Left ventricle myocardium superior (tissue), 1 donor: ENCODE results near the gene TMEM267. TPM values are rescaled to one million over a fixed set of nuclear protein-coding genes. Genes with fewer than 3 reads are reported as not detected.
"Not testable (repeated sequence)": the region's sequence is repeated elsewhere in the genome, so short reads cannot be mapped to it uniquely, and the experiment has no call there.

Experiments
- ATAC-seq: fragments of 200-7000 bp; cut with Tn5 transposase; one replicate; pipeline ENCODE4 v1.9.1; 2020; ENCODE audit warnings: mild to moderate bottlenecking, moderate library complexity
- DNase-seq: peaks from one replicate; pipeline ENCODE4 v3.0.0-alpha.2; 2020
- intact Hi-C: fragments of 100-400 bp; cut with micrococcal nuclease; formaldehyde crosslinking; loops from one replicate; pipeline ENCODE4 v1.11.0; 2022
- total RNA-seq: library from RNA; stranded (reverse); fragmentation: NEBNext Ultra II Directional; extraction: Animal tissue kit (Norgen Biotek cat#: 25700); gene quantifications from one replicate; pipeline ENCODE4 v1.2.1, GENCODE V29; 2021
- donor health status: DM: no; HTN: yes; CAD: no; lungs with severe emphysema.

Gene TMEM267
- total RNA-seq, 1 donor from 2014 or later, result 4.9 TPM

GRCh38 chr5:43467100-43467499, 16.6 kb downstream of the TMEM267 start:
- DNase-seq (no peak), ATAC-seq (no peak)
- intact Hi-C loops, result no loop called here

GRCh38 chr5:43465455-43465854, 18.2 kb downstream of the TMEM267 start:
- DNase-seq, ATAC-seq, intact Hi-C loops: not testable (repeated sequence)

- intact Hi-C loops, result no loop called here
- DNase-seq, result no peak
- no peak for ATAC-seq
Measured at GRCh38 chr5:43461066-43461465, 22.6 kb downstream of the TMEM267 start.

- DNase-seq (no peak), ATAC-seq (no peak)
- intact Hi-C loops, result no loop called here
Measured at GRCh38 chr5:43456556-43456955, 27.1 kb downstream of the TMEM267 start.

GRCh38 chr5:43441575-43441974, 42.1 kb downstream of the TMEM267 start:
- DNase-seq, intact Hi-C loops: not testable (repeated sequence)

GRCh38 chr5:43437062-43437660, 46.5 kb downstream of the TMEM267 start:
- DNase-seq (no peak), ATAC-seq (no peak)
- intact Hi-C loops, result no loop called here

More at GRCh38 chr5:43441575-43441974, 42.1 kb downstream of the TMEM267 start:
- ATAC-seq, result not testable (repeated sequence)

- no peak for ATAC-seq
- no peak for DNase-seq
- intact Hi-C loops, result no loop called here
Measured at GRCh38 chr5:43433382-43433781, 50.3 kb downstream of the TMEM267 start.

- intact Hi-C loops, result no loop called here
- ATAC-seq (peak; percentile 98), DNase-seq (peak; percentile 78)
Measured at GRCh38 chr5:43432486-43433375, 50.9 kb downstream of the TMEM267 start.

GRCh38 chr5:43429706-43430105, 54.0 kb downstream of the TMEM267 start:
- ATAC-seq (no peak), DNase-seq (no peak)
- intact Hi-C loops, result no loop called here

GRCh38 chr5:43429016-43429415, 54.6 kb downstream of the TMEM267 start:
- ATAC-seq (no peak), DNase-seq (no peak)
- intact Hi-C loops, result no loop called here

- intact Hi-C loops, result no loop called here
- DNase-seq, result no peak
- ATAC-seq, result no peak
Measured at GRCh38 chr5:43427306-43427705, 56.4 kb downstream of the TMEM267 start.

- DNase-seq (no peak), ATAC-seq (no peak)
- intact Hi-C loops, result no loop called here
Measured at GRCh38 chr5:43425983-43426382, 57.7 kb downstream of the TMEM267 start.

- DNase-seq, intact Hi-C loops, ATAC-seq: not testable (repeated sequence)
Measured at GRCh38 chr5:43423086-43423485, 60.6 kb downstream of the TMEM267 start.

GRCh38 chr5:43422143-43422542, 61.5 kb downstream of the TMEM267 start:
- ATAC-seq (peak; percentile 18), DNase-seq (no peak)
- intact Hi-C loops, result no loop called here

- ATAC-seq (no peak), DNase-seq (no peak)
- intact Hi-C loops, result no loop called here
Measured at GRCh38 chr5:43421450-43422133, 62.1 kb downstream of the TMEM267 start.

GRCh38 chr5:43420241-43420640, 63.4 kb downstream of the TMEM267 start:
- no peak for ATAC-seq
- no peak for DNase-seq
- intact Hi-C loops, result no loop called here

GRCh38 chr5:43418561-43418960, 65.1 kb downstream of the TMEM267 start:
- ATAC-seq (no peak), DNase-seq (no peak)
- intact Hi-C loops, result no loop called here

GRCh38 chr5:43416803-43417394, 66.8 kb downstream of the TMEM267 start:
- ATAC-seq, result no peak
- intact Hi-C loops, result no loop called here
- no peak for DNase-seq

- intact Hi-C loops, result no loop called here
- DNase-seq, result no peak
- no peak for ATAC-seq
Measured at GRCh38 chr5:43415935-43416802, 67.5 kb downstream of the TMEM267 start.
